ENCODE results near the gene HSPH1. TPM values are rescaled to one million over a fixed set of nuclear protein-coding genes. Genes with fewer than 3 reads are reported as not detected.

Gene HSPH1
- total RNA-seq, 2 donors from 2014 or later, result 57.3 to 162 TPM

DNA sequence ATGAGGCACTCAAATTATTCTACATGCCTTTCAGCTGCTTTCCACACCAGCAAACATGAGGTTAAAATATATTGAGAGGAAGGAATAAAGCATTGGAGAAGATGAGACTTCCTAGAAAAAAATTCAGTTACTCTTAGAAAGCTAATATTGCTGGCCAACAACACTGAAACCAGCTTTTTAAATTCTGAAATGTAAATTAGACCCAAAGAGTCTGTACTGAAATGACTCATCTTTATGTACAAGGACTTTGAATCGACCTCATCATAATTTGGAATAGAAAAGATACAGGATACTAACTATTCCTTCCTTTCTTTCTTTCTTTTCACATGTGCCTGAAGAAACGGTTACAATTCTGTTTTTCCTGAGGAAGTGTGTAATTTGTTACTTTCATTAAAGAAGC is 6.5 kb upstream of the HSPH1 start:
- no peak for DNase-seq
- intact Hi-C loops (cut with DNase I), result no loop called here
- no peaks in the 10 kb centered on the region for H3K9me3 ChIP-seq
- no peak overlapping the region for H3K27ac ChIP-seq
- no peaks in the 10 kb centered on the region for H3K36me3 ChIP-seq
- no peaks in the 10 kb centered on the region for H3K4me1 ChIP-seq
- H3K27me3 ChIP-seq, result no peaks in the 10 kb centered on the region
- H3K9ac ChIP-seq (ENCODE audit: low read depth in 2 of 2, low read length in 2 of 2), result no peak overlapping the region
- TF ChIP-seq, protein P1, sequence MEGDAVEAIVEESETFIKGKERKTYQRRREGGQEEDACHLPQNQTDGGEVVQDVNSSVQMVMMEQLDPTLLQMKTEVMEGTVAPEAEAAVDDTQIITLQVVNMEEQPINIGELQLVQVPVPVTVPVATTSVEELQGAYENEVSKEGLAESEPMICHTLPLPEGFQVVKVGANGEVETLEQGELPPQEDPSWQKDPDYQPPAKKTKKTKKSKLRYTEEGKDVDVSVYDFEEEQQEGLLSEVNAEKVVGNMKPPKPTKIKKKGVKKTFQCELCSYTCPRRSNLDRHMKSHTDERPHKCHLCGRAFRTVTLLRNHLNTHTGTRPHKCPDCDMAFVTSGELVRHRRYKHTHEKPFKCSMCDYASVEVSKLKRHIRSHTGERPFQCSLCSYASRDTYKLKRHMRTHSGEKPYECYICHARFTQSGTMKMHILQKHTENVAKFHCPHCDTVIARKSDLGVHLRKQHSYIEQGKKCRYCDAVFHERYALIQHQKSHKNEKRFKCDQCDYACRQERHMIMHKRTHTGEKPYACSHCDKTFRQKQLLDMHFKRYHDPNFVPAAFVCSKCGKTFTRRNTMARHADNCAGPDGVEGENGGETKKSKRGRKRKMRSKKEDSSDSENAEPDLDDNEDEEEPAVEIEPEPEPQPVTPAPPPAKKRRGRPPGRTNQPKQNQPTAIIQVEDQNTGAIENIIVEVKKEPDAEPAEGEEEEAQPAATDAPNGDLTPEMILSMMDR (IDR thresholded peaks at IDR 0.05), result no peak
- no peak overlapping the region for H3K4me3 ChIP-seq

DNA sequence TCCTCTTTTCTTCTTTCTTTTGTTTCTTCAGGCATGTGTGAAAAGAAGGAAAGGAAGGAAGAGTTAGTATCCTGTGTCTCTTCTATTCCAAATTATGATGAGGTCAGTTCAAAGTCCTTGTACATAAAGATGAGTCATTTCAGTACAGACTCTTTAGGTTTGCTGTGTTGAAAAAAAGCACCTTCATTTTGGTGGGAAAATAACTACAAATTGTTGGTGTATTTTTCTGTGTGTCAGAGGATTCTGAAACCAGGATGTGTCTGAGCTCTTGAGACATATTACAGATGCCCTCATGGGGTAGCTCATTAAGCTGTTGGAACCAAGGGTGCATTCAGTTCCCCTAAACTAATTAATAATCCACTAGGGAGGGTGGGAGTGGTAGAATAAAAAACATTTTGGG is 5.8 kb upstream of the HSPH1 start:
- no peaks in the 10 kb centered on the region for H3K9me3 ChIP-seq
- no peak overlapping the region for H3K4me3 ChIP-seq
- H3K27ac ChIP-seq, result no peak overlapping the region
- intact Hi-C loops (cut with DNase I), result no loop called here
- TF ChIP-seq, protein P1 (IDR thresholded peaks at IDR 0.05), result no peak
- H3K9ac ChIP-seq (ENCODE audit: low read depth in 2 of 2, low read length in 2 of 2), result no peak overlapping the region
- H3K27me3 ChIP-seq, result no peaks in the 10 kb centered on the region
- no peak for DNase-seq
- no peaks in the 10 kb centered on the region for H3K4me1 ChIP-seq
- H3K36me3 ChIP-seq, result no peaks in the 10 kb centered on the region

- no peak for DNase-seq
- no peak overlapping the region for H3K27ac ChIP-seq
- TF ChIP-seq, protein P1 (IDR thresholded peaks at IDR 0.05), result no peak
- H3K9me3 ChIP-seq, result no peaks in the 10 kb centered on the region
- H3K36me3 ChIP-seq, result no peaks in the 10 kb centered on the region
- intact Hi-C loops (cut with DNase I), result no loop called here
- no peaks in the 10 kb centered on the region for H3K27me3 ChIP-seq
- no peak overlapping the region for H3K9ac ChIP-seq (ENCODE audit: low read depth in 2 of 2, low read length in 2 of 2)
- H3K4me1 ChIP-seq, result no peaks in the 10 kb centered on the region
- H3K4me3 ChIP-seq, result no peak overlapping the region
Observed at GRCh38 chr13:31166591-31166990, 4.9 kb upstream of the HSPH1 start.

DNA sequence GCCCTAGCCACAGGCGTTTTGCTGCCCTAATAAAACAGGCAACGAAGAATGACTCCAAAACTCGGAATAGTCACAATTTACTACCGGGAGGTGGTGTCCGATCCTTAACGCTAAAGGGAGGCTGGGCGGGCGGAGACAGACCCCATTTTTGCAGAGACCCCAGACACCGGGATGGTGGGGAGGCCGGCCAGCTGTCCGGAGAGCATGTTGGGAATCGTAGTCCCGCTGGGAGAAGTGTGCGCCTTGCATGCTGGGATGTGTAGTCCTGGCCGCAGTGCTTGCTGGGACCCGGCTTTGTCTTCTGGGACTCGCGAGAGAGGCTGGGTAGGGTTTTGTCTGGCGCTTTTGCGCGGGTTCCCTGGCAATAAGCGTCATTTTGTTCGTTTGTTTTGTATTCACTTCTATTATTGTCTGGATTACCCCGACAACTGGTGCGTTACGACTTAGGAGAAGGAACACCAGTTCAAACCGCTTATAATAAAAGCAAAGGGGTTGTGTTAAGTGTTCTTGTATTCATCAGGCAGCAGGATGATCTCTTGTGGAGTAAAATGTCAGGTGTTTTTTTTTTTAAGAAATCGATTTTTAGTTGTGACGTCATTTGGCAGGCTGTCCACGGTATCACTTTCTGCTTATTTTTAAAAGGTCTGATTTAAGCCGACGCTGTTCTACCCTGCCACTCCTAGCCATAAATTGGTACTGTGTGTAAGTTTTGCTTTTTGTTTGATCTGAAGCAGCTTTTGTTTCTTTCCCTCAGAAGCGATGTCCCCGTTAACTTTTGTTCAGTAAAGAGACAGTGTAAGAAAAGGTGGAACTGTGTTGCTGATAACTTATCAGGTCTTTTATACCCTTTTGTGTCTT is 676 bp upstream of the HSPH1 start:
- no peaks in the 10 kb centered on the region for H3K27me3 ChIP-seq
- H3K36me3 ChIP-seq, result no peaks in the 10 kb centered on the region
- peak overlapping the region; percentile 99 for H3K27ac ChIP-seq
- H3K4me3 ChIP-seq, result peak overlapping the region; percentile 86
- H3K9me3 ChIP-seq, result no peaks in the 10 kb centered on the region
- TF ChIP-seq, protein P1 (IDR thresholded peaks at IDR 0.05), result no peak
- intact Hi-C loops (cut with DNase I), result loop anchor here (2.0 kb wide), 1 partner anchor 36 kb away; the partner anchor contains the start of gene B3GLCT
- peak; percentile 98 for DNase-seq
- H3K4me1 ChIP-seq, result no peaks in the 10 kb centered on the region
- H3K9ac ChIP-seq (ENCODE audit: low read depth in 2 of 2, low read length in 2 of 2), result peak overlapping the region; percentile 44 to 79

- Histone ChIP-seq H3K27ac (peak overlapping the region; percentile 99), H3K4me3 (peak overlapping the region; percentile 86), H3K27me3 (no peaks in the 10 kb centered on the region), H3K4me1 (no peaks in the 10 kb centered on the region), H3K36me3 (no peaks in the 10 kb centered on the region), H3K9me3 (no peaks in the 10 kb centered on the region), H3K9ac (ENCODE audit: low read depth in 2 of 2, low read length in 2 of 2) (peak overlapping the region; percentile 79 to 97)
- intact Hi-C loops (cut with DNase I), result no loop called here
- TF ChIP-seq, protein P1 (IDR thresholded peaks at IDR 0.05), result no peak
- DNase-seq, result peak; percentile 82
Observed at GRCh38 chr13:31160857-31161556, 697 bp downstream of the HSPH1 start.

Data from colonic mucosa (tissue), 4 donors.